ENCODE data around the gene BTG2.

BTG2 gene

DNA sequence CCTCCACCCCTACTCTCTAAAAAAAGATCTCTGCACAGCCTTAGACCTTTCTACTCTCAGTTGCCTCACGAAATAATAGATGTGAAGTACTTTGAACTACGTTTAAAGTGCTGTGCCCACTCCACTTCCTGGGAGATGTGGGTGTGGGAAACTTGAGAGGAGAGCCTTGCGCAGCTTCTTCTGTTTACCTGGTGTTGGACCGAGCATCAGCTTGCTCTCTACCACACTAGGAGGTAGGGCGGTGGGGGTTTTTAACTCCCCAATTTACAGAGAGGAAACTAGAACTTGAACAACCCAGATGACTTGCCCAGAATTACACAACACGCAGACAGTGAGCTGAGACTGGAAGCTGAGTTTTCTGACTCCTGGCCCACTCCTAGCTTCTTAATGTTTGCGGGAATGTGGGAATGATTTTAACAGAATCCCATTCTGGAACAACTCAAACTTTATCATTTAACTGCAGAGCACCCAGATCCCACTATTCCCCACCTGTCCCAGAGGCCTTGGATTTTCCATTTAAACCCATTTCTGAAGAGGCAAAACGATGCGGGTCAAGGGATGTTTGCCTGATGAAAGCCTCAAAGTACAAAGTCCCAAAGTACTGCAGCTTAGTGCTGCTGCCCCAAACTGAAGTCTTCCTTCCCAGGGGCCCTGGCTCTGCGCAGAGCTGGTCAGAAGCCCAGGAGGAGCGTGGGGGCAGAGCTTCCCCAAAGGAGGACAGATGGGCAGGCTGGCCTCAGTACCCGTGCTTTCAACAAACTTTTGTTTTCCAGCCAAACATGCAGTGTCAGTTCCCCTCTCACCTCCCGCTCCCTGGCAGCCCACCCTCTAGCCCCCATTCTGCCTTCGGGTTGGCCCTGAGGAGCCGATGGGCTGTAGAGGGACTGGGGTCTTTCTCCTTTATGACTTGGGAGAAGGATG lies 19.0 kb downstream of the BTG2 start:
- no peak overlapping the region for H3K27ac ChIP-seq
- TF ChIP-seq ZFX (IDR thresholded peaks at IDR 0.05; ENCODE audit: borderline replicate concordance): no peak
- TF ChIP-seq, protein P1, sequence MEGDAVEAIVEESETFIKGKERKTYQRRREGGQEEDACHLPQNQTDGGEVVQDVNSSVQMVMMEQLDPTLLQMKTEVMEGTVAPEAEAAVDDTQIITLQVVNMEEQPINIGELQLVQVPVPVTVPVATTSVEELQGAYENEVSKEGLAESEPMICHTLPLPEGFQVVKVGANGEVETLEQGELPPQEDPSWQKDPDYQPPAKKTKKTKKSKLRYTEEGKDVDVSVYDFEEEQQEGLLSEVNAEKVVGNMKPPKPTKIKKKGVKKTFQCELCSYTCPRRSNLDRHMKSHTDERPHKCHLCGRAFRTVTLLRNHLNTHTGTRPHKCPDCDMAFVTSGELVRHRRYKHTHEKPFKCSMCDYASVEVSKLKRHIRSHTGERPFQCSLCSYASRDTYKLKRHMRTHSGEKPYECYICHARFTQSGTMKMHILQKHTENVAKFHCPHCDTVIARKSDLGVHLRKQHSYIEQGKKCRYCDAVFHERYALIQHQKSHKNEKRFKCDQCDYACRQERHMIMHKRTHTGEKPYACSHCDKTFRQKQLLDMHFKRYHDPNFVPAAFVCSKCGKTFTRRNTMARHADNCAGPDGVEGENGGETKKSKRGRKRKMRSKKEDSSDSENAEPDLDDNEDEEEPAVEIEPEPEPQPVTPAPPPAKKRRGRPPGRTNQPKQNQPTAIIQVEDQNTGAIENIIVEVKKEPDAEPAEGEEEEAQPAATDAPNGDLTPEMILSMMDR (IDR thresholded peaks at IDR 0.05): no peak

DNA sequence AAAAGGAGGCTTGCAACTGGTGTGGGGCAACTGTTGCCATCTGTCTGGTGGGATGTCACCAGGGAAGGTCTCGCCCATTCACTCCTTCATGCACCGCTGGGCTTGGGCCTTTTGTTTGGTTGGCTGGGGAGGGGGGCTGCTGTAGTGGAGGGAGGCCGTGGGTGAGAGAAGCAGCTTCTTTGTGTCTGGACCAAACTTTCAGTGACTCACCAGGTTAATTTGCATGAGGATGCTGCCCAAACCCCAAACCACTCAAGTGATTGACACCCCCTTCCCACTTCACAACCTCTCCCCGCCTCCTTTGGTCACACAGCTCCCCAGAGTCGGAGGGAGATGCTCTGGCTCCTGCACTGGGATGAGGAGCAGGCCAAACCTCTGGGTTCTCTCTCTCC lies 19.7 kb downstream of the BTG2 start:
- no peak overlapping the region for H3K27ac ChIP-seq
- TF ChIP-seq, protein P1 (IDR thresholded peaks at IDR 0.05): no peak
- no peak for TF ChIP-seq ZFX (IDR thresholded peaks at IDR 0.05; ENCODE audit: borderline replicate concordance)

GRCh38 chr1:203325418-203326091 lies 20.2 kb downstream of the BTG2 start:
- TF ChIP-seq, protein P1 (IDR thresholded peaks at IDR 0.05): no peak

GRCh38 chr1:203326830-203327683 lies 21.7 kb downstream of the BTG2 start:
- H3K27ac ChIP-seq: peak overlapping the region; percentile 74
- TF ChIP-seq, protein P1 (IDR thresholded peaks at IDR 0.05): no peak
- TF ChIP-seq ZFX (IDR thresholded peaks at IDR 0.05; ENCODE audit: borderline replicate concordance): no peak

More at GRCh38 chr1:203325418-203326091, 20.2 kb downstream of the BTG2 start:
- H3K27ac ChIP-seq: no peak overlapping the region

DNA sequence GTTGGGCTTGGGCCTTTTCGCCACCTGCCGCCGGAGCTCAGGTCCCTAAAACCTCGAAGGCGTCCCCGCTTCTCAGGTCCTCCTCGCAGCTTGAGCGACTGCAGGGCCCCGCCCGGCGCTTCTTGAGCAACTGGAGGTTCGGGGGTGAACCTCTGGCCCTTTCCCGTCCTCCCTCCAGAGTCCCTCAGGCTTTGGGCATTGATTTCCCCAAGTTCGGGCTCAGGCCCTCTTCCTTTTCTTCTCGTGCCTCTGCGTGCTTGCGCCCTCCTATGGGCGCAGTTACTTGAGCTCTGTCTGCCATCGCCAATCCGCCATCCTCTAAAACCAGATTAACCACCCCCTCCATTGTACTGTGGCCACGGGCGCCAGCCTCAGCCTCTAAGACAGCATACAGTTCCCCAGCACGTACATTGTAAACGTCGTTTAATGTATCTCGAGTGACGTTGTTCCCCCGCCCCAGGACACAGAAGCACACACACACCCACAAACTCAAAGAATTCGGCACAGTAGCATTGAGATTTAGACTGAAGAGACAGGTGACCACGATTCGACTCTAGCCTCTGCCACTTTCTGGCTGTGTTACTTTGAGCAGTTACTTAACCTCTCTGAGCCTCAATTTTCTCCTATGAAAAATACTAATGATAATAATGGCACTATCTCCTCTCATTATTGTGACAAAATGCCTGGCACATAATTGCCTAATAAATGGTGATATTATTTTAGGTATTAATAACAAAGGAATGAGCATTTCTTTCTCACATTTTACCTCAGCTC lies 22.6 kb downstream of the BTG2 start:
- H3K27ac ChIP-seq: peak overlapping the region; percentile 74
- no peak for TF ChIP-seq ZFX (IDR thresholded peaks at IDR 0.05; ENCODE audit: borderline replicate concordance)
- TF ChIP-seq, protein P1 (IDR thresholded peaks at IDR 0.05): peak; percentile 86

- no peak overlapping the region for H3K27ac ChIP-seq
- TF ChIP-seq, protein P1 (IDR thresholded peaks at IDR 0.05): no peak
- no peak for TF ChIP-seq ZFX (IDR thresholded peaks at IDR 0.05; ENCODE audit: borderline replicate concordance)
These were observed 23.4 kb downstream of the BTG2 start for GRCh38 chr1:203328714-203329122.

Data from 22Rv1 (cell line).